Ovary (tissue), 9 donors: ENCODE data around the gene CDKL4. TPM values are rescaled to one million over a fixed set of nuclear protein-coding genes. Genes with fewer than 3 reads are reported as not detected.

ENCODE experiments used
- DNase-seq, 5 donors: peaks; one replicate each; pipeline ENCODE4 v3.0.0-alpha.2; 2019 to 2020
- H3K27ac ChIP-seq, 2 donors: fragments of 200-600 bp; one replicate each; pipeline versions ENCODE4 v1.5.1 to v1.8.0; 2019 to 2022
- H3K27me3 ChIP-seq: fragments of 200-600 bp; one replicate; pipeline ENCODE4 v1.8.0; 2022
- H3K36me3 ChIP-seq: fragments of 200-600 bp; sonication (generic); one replicate; pipeline ENCODE4 v1.5.1; 2019
- H3K4me1 ChIP-seq: one replicate; pipeline ENCODE4 v1.8.1; 2013; ENCODE audit warnings: mild to moderate bottlenecking, moderate library complexity; ENCODE audit not compliant: insufficient read depth
- H3K4me3 ChIP-seq: fragments of 200-600 bp; sonication (generic); one replicate; pipeline ENCODE4 v1.5.1; 2017
- H3K9me3 ChIP-seq, 2 donors: fragments of 200-600 bp in 1 of 2; sonication (generic) in 1 of 2; one replicate each; pipeline versions ENCODE4 v1.5.1 to v1.8.1; 2013 to 2019; ENCODE audit warnings: mild to moderate bottlenecking in 1 of 2, moderate library complexity in 1 of 2
- EP300 ChIP-seq: sonication (generic); formaldehyde crosslinking; IDR thresholded peaks from one replicate; pipeline ENCODE4 v1.6.1; 2017; ENCODE audit warnings: antibody characterized with exemption
- POLR2A ChIP-seq: fragments of 450-650 bp; IDR thresholded peaks from one replicate; pipeline ENCODE4 v1.6.1; 2017; ENCODE audit warnings: antibody characterized with exemption, mild to moderate bottlenecking, moderate library complexity
- WGBS, 3 donors: extraction: QIAGEN DNeasy Blood & Tissue Kit in 1 of 3; methylation state at CpG; one replicate each; pipeline versions ENCODE4 v1.1.5 to v1.1.7; 2013 to 2017; 5-methylcytosine and 5-hydroxymethylcytosine counted together
- intact Hi-C, 4 donors: fragments of 100-400 bp; cut with DNase I; formaldehyde crosslinking; loops; one replicate each; pipeline versions ENCODE4 v1.11.0 to v1.15.1; 2022 to 2023
- polyA plus RNA-seq, 2 donors: library from polyadenylated mRNA; stranded (reverse); fragments of 200-250 nt in 1 of 2; fragments of 350-450 nt in 1 of 2; fragmentation: Illumina TruSeq in 1 of 2; extraction: RNeasy Lipid Tissue Mini Kit (QIAGEN cat#74804) in 1 of 2; gene quantifications; one replicate each; pipeline ENCODE4 v1.2.3, GENCODE V29; 2013 to 2014
- total RNA-seq, 7 donors: library from RNA; depleted of rRNA in 2 of 7; stranded (reverse); fragments of >200 nt in 2 of 7; fragmentation: NEBNext Ultra II Directional in 3 of 7; extraction: Animal tissue kit (Norgen Biotek cat#: 25700) in 3 of 7; gene quantifications; one replicate each; pipeline versions ENCODE4 v1.1.0 to v1.2.4, GENCODE V29; 2016 to 2023
- TF ChIP-seq, protein P1 (sequence below), 3 donors: fragments of 450-650 bp in 2 of 3; fragments of 200-600 bp in 1 of 3; IDR thresholded peaks; one replicate each; pipeline versions ENCODE4 v1.5.1 to v1.8.0; 2016 to 2022; ENCODE audit warnings: antibody characterized with exemption in 3 of 3, mild to moderate bottlenecking in 1 of 3
- donor health status: DM: no; HTN: no; CAD: no; lungs with moderate emphysema.
- donor health status: DM: no; HTN: no; CAD: no.
- donor health status: Bipolar disorder and iron deficiency.
- donor health status: DM: yes; HTN: yes; CAD: no.
- donor health status: DM: no; HTN: no; CAD: no.
- donor health status: DM: yes; HTN: yes; CAD: no.

The CDKL4 gene
- total and polyA plus RNA-seq, 9 donors = 0.12 to 2.7 (median 1.1) TPM; not detected in 1

DNA sequence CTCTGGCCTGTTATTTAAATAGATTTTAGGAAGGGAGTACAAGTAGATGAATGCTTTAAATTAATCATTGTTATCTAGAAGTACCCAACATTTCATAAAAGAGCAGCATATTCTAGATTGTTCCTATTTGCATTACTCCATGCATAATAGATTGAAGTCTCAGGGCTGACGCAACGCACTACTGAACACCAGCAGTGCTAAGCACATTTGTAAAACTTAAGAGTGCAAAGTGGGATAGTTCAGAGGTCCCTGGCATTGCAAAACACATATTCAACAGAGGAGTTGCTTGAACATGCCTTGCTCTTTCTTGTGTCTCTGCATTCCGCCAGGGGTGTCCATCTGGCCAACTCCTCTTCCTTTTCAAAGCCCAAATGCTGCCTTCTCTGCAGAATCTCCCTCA lies 22.3 kb downstream of the CDKL4 start:
- 95 to 98% (median 97%) methylated on average over 3 of the region's 3 CpGs for WGBS, 3 donors
- Histone ChIP-seq H3K4me1 (no peaks in the 10 kb centered on the region), H3K27ac (no peak overlapping the region), H3K9me3 (no peaks in the 10 kb centered on the region), H3K36me3 (no peaks in the 10 kb centered on the region), H3K27me3 (no peaks in the 10 kb centered on the region), H3K4me3 (no peak overlapping the region)
- no peak for DNase-seq
- TF ChIP-seq EP300 (no peak), POLR2A (no peak)
- TF ChIP-seq, protein P1, sequence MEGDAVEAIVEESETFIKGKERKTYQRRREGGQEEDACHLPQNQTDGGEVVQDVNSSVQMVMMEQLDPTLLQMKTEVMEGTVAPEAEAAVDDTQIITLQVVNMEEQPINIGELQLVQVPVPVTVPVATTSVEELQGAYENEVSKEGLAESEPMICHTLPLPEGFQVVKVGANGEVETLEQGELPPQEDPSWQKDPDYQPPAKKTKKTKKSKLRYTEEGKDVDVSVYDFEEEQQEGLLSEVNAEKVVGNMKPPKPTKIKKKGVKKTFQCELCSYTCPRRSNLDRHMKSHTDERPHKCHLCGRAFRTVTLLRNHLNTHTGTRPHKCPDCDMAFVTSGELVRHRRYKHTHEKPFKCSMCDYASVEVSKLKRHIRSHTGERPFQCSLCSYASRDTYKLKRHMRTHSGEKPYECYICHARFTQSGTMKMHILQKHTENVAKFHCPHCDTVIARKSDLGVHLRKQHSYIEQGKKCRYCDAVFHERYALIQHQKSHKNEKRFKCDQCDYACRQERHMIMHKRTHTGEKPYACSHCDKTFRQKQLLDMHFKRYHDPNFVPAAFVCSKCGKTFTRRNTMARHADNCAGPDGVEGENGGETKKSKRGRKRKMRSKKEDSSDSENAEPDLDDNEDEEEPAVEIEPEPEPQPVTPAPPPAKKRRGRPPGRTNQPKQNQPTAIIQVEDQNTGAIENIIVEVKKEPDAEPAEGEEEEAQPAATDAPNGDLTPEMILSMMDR (IDR thresholded peaks at IDR 0.05) = no peak
- intact Hi-C loops = loop anchor here in 1 of 4 donors (10.0 kb wide), 1 partner anchor 87 kb away; no protein-coding TSS in a partner anchor

DNA sequence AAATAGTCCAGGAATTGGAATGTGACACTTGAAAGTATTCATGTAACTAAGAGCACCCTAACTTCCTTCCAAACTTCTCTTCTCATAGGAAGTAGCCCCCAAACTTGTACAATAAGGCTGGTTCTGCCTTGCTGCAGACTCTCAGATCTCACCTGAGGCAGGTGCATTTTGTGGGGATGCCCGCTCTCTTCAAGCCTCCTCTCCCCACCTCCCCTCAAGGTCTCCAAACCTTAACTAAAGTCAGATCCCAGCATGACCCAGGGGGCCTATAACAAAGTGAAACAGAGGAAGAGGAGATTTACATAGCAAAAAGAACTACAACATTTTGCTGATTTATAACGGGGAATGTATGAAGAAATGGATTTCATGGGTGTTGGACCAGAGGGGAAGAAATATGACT lies 23.6 kb downstream of the CDKL4 start:
- intact Hi-C loops = loop anchor here in 1 of 4 donors (10.0 kb wide), 1 partner anchor 85 kb away; no protein-coding TSS in a partner anchor
- no peak for DNase-seq
- 93 to 94% (median 93%) methylated on average over 2 of the region's 2 CpGs for WGBS, 3 donors
- no peaks in the 10 kb centered on the region for H3K36me3 ChIP-seq
- H3K4me3 ChIP-seq = no peak overlapping the region
- no peaks in the 10 kb centered on the region for H3K27me3 ChIP-seq
- TF ChIP-seq, protein P1 (IDR thresholded peaks at IDR 0.05) = no peak
- TF ChIP-seq EP300 = no peak
- no peak for TF ChIP-seq POLR2A
- H3K4me1 ChIP-seq = no peaks in the 10 kb centered on the region
- H3K27ac ChIP-seq = no peak overlapping the region
- no peaks in the 10 kb centered on the region for H3K9me3 ChIP-seq

DNA sequence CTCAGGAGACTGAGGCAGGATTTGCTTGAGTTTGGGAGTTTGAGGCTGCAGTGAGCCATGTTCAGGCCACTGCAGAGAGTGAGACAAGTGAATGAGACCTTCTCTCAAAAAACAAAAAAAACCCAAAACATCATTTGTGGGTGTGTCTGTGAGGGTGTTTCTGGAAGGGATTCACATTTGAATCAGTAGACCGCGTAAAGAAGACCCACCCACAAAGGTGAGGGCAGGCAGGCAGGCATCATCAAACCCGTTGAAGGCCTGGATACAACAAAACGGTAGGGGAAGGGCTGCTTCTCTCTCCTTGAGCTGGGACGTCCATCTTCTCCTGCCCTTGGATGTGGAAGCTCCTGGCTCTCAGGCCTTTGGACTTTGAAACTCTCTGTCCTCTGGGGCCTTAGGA lies 25.4 kb downstream of the CDKL4 start:
- H3K4me3 ChIP-seq = no peak overlapping the region
- no peak for TF ChIP-seq POLR2A
- TF ChIP-seq, protein P1 (IDR thresholded peaks at IDR 0.05) = no peak
- 92 to 95% (median 93%) methylated on average over 5 of the region's 5 CpGs for WGBS, 3 donors

DNA sequence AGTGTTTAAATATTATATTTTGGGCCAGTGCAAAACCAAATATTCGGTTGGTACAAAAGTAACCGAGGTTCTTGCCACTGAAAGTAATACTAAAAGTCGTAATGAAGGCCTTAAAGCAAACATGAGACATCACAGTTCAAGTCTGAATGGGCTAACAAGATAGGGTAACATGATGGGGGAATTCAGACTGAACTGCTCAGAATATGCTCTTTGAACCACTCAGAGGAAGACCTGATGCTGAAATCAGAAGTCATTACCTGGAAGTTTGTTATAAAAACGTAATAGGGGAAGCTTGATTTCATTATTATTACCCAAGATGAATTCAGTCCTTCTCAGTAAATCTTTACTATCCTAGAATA lies 26.6 kb downstream of the CDKL4 start:
- no peak overlapping the region for H3K4me3 ChIP-seq
- intact Hi-C loops = loop anchor here in 1 of 4 donors (10.0 kb wide), 1 partner anchor 52 kb away; no protein-coding TSS in a partner anchor
- H3K27me3 ChIP-seq = no peaks in the 10 kb centered on the region
- H3K36me3 ChIP-seq = no peaks in the 10 kb centered on the region
- TF ChIP-seq EP300 = no peak
- TF ChIP-seq POLR2A = no peak
- TF ChIP-seq, protein P1 (IDR thresholded peaks at IDR 0.05) = no peak
- no peak for DNase-seq
- H3K9me3 ChIP-seq = no peaks in the 10 kb centered on the region
- H3K27ac ChIP-seq = no peak overlapping the region
- 89 to 90% (median 89%) methylated on average over 4 of the region's 4 CpGs for WGBS, 3 donors
- no peaks in the 10 kb centered on the region for H3K4me1 ChIP-seq

More for the DNA sequence above, 25.4 kb downstream of the CDKL4 start:
- Histone ChIP-seq H3K27ac (no peak overlapping the region), H3K4me1 (no peaks in the 10 kb centered on the region), H3K36me3 (no peaks in the 10 kb centered on the region), H3K27me3 (no peaks in the 10 kb centered on the region), H3K9me3 (no peaks in the 10 kb centered on the region)
- intact Hi-C loops = loop anchor here in 1 of 4 donors (10.0 kb wide), 1 partner anchor 54 kb away; no protein-coding TSS in a partner anchor
- no peak for DNase-seq
